CD14-positive monocyte (primary cell): Measurements from ENCODE around the gene CLTC. TPM values are rescaled to one million over a fixed set of nuclear protein-coding genes. Genes with fewer than 3 reads are reported as not detected.

Source experiments
- DNase-seq, 3 donors: peaks; one replicate each; pipeline ENCODE4 v3.0.0-alpha.2; 2011 to 2022
- H2AFZ ChIP-seq: 2 replicates; pipeline ENCODE4 v1.6.0; 2012; ENCODE audit warnings: mild to moderate bottlenecking, low read depth, low read length, inconsistent platforms; ENCODE audit not compliant: insufficient read depth, poor library complexity, severe bottlenecking
- H3K27ac ChIP-seq, 2 donors: 1 replicate in 1 of 2; 2 replicates in 1 of 2; pipeline ENCODE4 v1.5.1; 2012 to 2013; ENCODE audit warnings: low read length in 2 of 2, control low read depth in 1 of 2, inconsistent platforms in 1 of 2, low read depth in 1 of 2, mild to moderate bottlenecking in 1 of 2
- H3K27me3 ChIP-seq, 2 donors: one replicate each; pipeline versions ENCODE4 v1.6.0 to v1.6.1; 2011 to 2013; ENCODE audit warnings: low read length in 2 of 2; ENCODE audit not compliant: control insufficient read depth in 2 of 2, insufficient read depth in 2 of 2
- H3K36me3 ChIP-seq, 2 donors: replicated peaks in 1 of 2; 1 replicate in 1 of 2; 2 replicates in 1 of 2; pipeline versions ENCODE4 v1.5.1 to v1.6.1; 2012 to 2013; ENCODE audit warnings: low read length in 2 of 2, control low read depth in 1 of 2, inconsistent platforms in 1 of 2, mild to moderate bottlenecking in 1 of 2; ENCODE audit not compliant: insufficient read depth in 2 of 2, control insufficient read depth in 1 of 2
- H3K4me1 ChIP-seq, 2 donors: 1 replicate in 1 of 2; 2 replicates in 1 of 2; pipeline versions ENCODE4 v1.5.1 to v1.6.1; 2012 to 2013; ENCODE audit warnings: low read length in 2 of 2, control low read depth in 1 of 2, inconsistent platforms in 1 of 2, mild to moderate bottlenecking in 1 of 2, moderate library complexity in 1 of 2; ENCODE audit not compliant: insufficient read depth in 2 of 2, control insufficient read depth in 1 of 2
- H3K4me2 ChIP-seq: replicated peaks from 2 replicates; pipeline ENCODE3; 2012; ENCODE audit warnings: low read length, moderate library complexity, mild to moderate bottlenecking; ENCODE audit not compliant: poor library complexity, severe bottlenecking; ENCODE audit errors: extremely low read depth
- H3K4me3 ChIP-seq, 3 experiments: fragments of 200-600 bp in 1 of 3; sonication (generic) in 1 of 3; replicated peaks in 1 of 3; 1 replicate in 2 of 3; 2 replicates in 1 of 3; pipeline ENCODE4 v1.5.1; 2011 to 2013; ENCODE audit warnings: low read length in 3 of 3, mild to moderate bottlenecking in 3 of 3, control low read depth in 2 of 3, low read depth in 2 of 3, inconsistent platforms in 1 of 3, moderate library complexity in 1 of 3
- H3K79me2 ChIP-seq: 2 replicates; pipeline ENCODE4 v1.6.0; 2012; ENCODE audit warnings: mild to moderate bottlenecking, control low read depth, inconsistent platforms, low read length, moderate library complexity; ENCODE audit not compliant: insufficient read depth
- H3K9ac ChIP-seq: 2 replicates; pipeline ENCODE4 v1.6.0; 2017; ENCODE audit warnings: low read length, mild to moderate bottlenecking; ENCODE audit not compliant: insufficient read depth, poor library complexity, severe bottlenecking
- H3K9me3 ChIP-seq, 2 donors: replicated peaks in 1 of 2; 1 replicate in 1 of 2; 2 replicates in 1 of 2; pipeline versions ENCODE4 v1.5.1 to v1.6.1; 2012 to 2013; ENCODE audit warnings: low read length in 2 of 2, control low read depth in 1 of 2; ENCODE audit not compliant: control insufficient read depth in 1 of 2, insufficient read depth in 1 of 2
- H4K20me1 ChIP-seq: 2 replicates; pipeline ENCODE4 v1.6.0; 2012; ENCODE audit warnings: mild to moderate bottlenecking, low read length, control low read depth, moderate library complexity; ENCODE audit not compliant: insufficient read depth
- H3K27ac Mint-ChIP-seq, 7 donors: one replicate each; pipeline ENCODE4 v1.8.0; 2020; ENCODE audit warnings: mild to moderate bottlenecking in 7 of 7, mixed read lengths in 7 of 7, moderate library complexity in 6 of 7, inconsistent platforms in 2 of 7
- H3K27me3 Mint-ChIP-seq, 3 donors: one replicate each; pipeline ENCODE4 v1.8.0; 2021 to 2022; ENCODE audit warnings: low read depth in 3 of 3, mild to moderate bottlenecking in 3 of 3, mixed read lengths in 3 of 3, moderate library complexity in 3 of 3, inconsistent platforms in 1 of 3
- H3K36me3 Mint-ChIP-seq, 2 donors: one replicate each; pipeline ENCODE4 v1.8.0; 2020; ENCODE audit warnings: mixed read lengths in 2 of 2, inconsistent platforms in 1 of 2, mild to moderate bottlenecking in 1 of 2
- H3K4me1 Mint-ChIP-seq: one replicate; pipeline ENCODE4 v1.8.0; 2020; ENCODE audit warnings: mild to moderate bottlenecking, mixed read lengths
- H3K4me3 Mint-ChIP-seq, 2 donors: one replicate each; pipeline ENCODE4 v1.8.0; 2020; ENCODE audit warnings: mild to moderate bottlenecking in 2 of 2, mixed read lengths in 2 of 2, moderate library complexity in 1 of 2
- H3K9me3 Mint-ChIP-seq, 7 donors: one replicate each; pipeline ENCODE4 v1.8.0; 2020 to 2022; ENCODE audit warnings: mixed read lengths in 7 of 7, mild to moderate bottlenecking in 6 of 7, moderate library complexity in 6 of 7, inconsistent platforms in 2 of 7
- CTCF ChIP-seq: fragments of 200-600 bp; IDR thresholded peaks from one replicate; pipeline ENCODE4 v1.8.0; 2022; ENCODE audit warnings: antibody characterized with exemption, mild to moderate bottlenecking
- WGBS: methylation state at CpG from one replicate; pipeline ENCODE4 v1.1.5; 2013; ENCODE audit warnings: missing lambda C conversion rate; ENCODE audit not compliant: insufficient coverage; 5-methylcytosine and 5-hydroxymethylcytosine counted together
- intact Hi-C, 2 donors: fragments of 100-400 bp; cut with micrococcal nuclease; formaldehyde crosslinking; loops; one replicate each; pipeline versions ENCODE4 v1.15.0 to v1.15.1; 2023
- polyA plus RNA-seq, 3 donors: library from polyadenylated mRNA; depleted of rRNA in 1 of 3; unstranded in 2 of 3; stranded (reverse) in 1 of 3; fragments of 300-500 nt in 2 of 3; fragments of >200 nt in 1 of 3; fragmentation: Illumina TruSeq in 2 of 3; gene quantifications; 1 replicate in 2 of 3; 2 replicates in 1 of 3; pipeline ENCODE4 v1.2.3, GENCODE V29; 2012 to 2021

The CLTC gene
- polyA plus RNA-seq, 3 donors, result 63.3 to 102 (median 65.1) TPM

GRCh38 chr17:59617156-59617732 is 2.5 kb upstream of the CLTC start:
- H3K9me3 Mint-ChIP-seq, result no peaks in the 10 kb centered on the region
- H3K36me3 Mint-ChIP-seq, result peaks cover 0 to 3% of the 10 kb centered on the region in 2 donors
- H3K27ac Mint-ChIP-seq, result peak overlapping the region in 1 of 7 donors; percentile 32
- Histone ChIP-seq H3K4me1 (peaks cover 23 to 29% of the 10 kb centered on the region in 2 donors), H4K20me1 (peaks cover 17% of the 10 kb centered on the region), H3K79me2 (peaks cover 38% of the 10 kb centered on the region), H3K27me3 (no peaks in the 10 kb centered on the region), H3K9ac (no peak overlapping the region), H3K36me3 (no peaks in the 10 kb centered on the region), H3K9me3 (no peaks in the 10 kb centered on the region), H3K4me2 (no peak overlapping the region), H3K4me3 (no peak overlapping the region), H3K27ac (no peak overlapping the region), H2AFZ (no peak overlapping the region)
- peaks cover 0 to 1% (median 0%) of the 10 kb centered on the region in 3 donors for H3K27me3 Mint-ChIP-seq
- H3K4me3 Mint-ChIP-seq, result no peak overlapping the region
- intact Hi-C loops, result loop anchor here in 1 of 2 donors (5.0 kb wide), 1 partner anchor 50 kb away; no protein-coding TSS in a partner anchor
- peaks cover 24% of the 10 kb centered on the region for H3K4me1 Mint-ChIP-seq
- WGBS, result no CpG with 5 or more reads among the region's 1 CpG
- TF ChIP-seq CTCF, result no peak
- peak in 1 of 3 donors; percentile 6 for DNase-seq

GRCh38 chr17:59619035-59619297 is 729 bp upstream of the CLTC start:
- Histone ChIP-seq H3K4me3 (peak overlapping the region; percentile 71 to 100 (median 78)), H3K4me2 (peak overlapping the region; percentile 84), H3K27me3 (no peaks in the 10 kb centered on the region), H3K36me3 (no peaks in the 10 kb centered on the region), H4K20me1 (peaks cover 34% of the 10 kb centered on the region), H3K27ac (peak overlapping the region; percentile 98 to 100), H3K9ac (peak overlapping the region; percentile 100), H3K4me1 (peaks cover 33 to 46% of the 10 kb centered on the region in 2 donors), H2AFZ (peak overlapping the region; percentile 83), H3K9me3 (no peaks in the 10 kb centered on the region), H3K79me2 (peaks cover 56% of the 10 kb centered on the region)
- H3K36me3 Mint-ChIP-seq, result peaks cover 0 to 3% of the 10 kb centered on the region in 2 donors
- peaks cover 0 to 1% (median 0%) of the 10 kb centered on the region in 3 donors for H3K27me3 Mint-ChIP-seq
- TF ChIP-seq CTCF, result no peak
- no peak for DNase-seq
- 0% methylated on average over 6 of the region's 11 CpGs for WGBS
- peak overlapping the region; percentile 99 to 100 (median 99) for H3K27ac Mint-ChIP-seq
- intact Hi-C loops, result loop anchor here in 1 of 2 donors (5.0 kb wide), 1 partner anchor 48 kb away; no protein-coding TSS in a partner anchor
- H3K4me1 Mint-ChIP-seq, result peaks cover 38% of the 10 kb centered on the region
- no peaks in the 10 kb centered on the region for H3K9me3 Mint-ChIP-seq
- H3K4me3 Mint-ChIP-seq, result peak overlapping the region; percentile 92 to 96
